GM18508 (cell line): ENCODE measurements around the gene BMP5.

ENCODE experiments used
- ATAC-seq: cut with Tn5 transposase; IDR thresholded peaks from one replicate; pipeline ENCODE4 v1.9.1; 2021; ENCODE audit warnings: moderate number of reproducible peaks; ENCODE audit not compliant: insufficient read depth, unreplicated experiment

BMP5 gene

GRCh38 chr6:55820696-55821095 lies 54.7 kb downstream of the BMP5 start:
- ATAC-seq, result no peak

- ATAC-seq, result no peak
These were observed 55.6 kb downstream of the BMP5 start for GRCh38 chr6:55819811-55820210.

GRCh38 chr6:55818482-55818881 lies 56.9 kb downstream of the BMP5 start:
- no peak for ATAC-seq

GRCh38 chr6:55812509-55812908 lies 62.9 kb downstream of the BMP5 start:
- no peak for ATAC-seq

GRCh38 chr6:55811074-55811473 lies 64.3 kb downstream of the BMP5 start:
- ATAC-seq, result no peak

GRCh38 chr6:55802259-55802658 lies 73.1 kb downstream of the BMP5 start:
- no peak for ATAC-seq

- no peak for ATAC-seq
These were observed 76.8 kb downstream of the BMP5 start for GRCh38 chr6:55798571-55798970.

- no peak for ATAC-seq
These were observed 81.1 kb downstream of the BMP5 start for GRCh38 chr6:55794136-55794812.

GRCh38 chr6:55785273-55785672 lies 90.1 kb downstream of the BMP5 start:
- ATAC-seq, result no peak

GRCh38 chr6:55782275-55782674 lies 93.1 kb downstream of the BMP5 start:
- ATAC-seq, result no peak

- ATAC-seq, result peak; percentile 49
These were observed 96.7 kb downstream of the BMP5 start for GRCh38 chr6:55778705-55779104.

GRCh38 chr6:55777469-55777868 lies 97.9 kb downstream of the BMP5 start:
- ATAC-seq, result no peak

- no peak for ATAC-seq
These were observed 99.3 kb downstream of the BMP5 start for GRCh38 chr6:55776113-55776512.

GRCh38 chr6:55775029-55775318 lies 100.4 kb downstream of the BMP5 start:
- no peak for ATAC-seq

GRCh38 chr6:55774286-55775028 lies 100.9 kb downstream of the BMP5 start:
- ATAC-seq, result no peak

GRCh38 chr6:55773620-55774216 lies 101.7 kb downstream of the BMP5 start:
- no peak for ATAC-seq

- no peak for ATAC-seq
These were observed 102.7 kb downstream of the BMP5 start for GRCh38 chr6:55772730-55773129.

GRCh38 chr6:55759536-55759935 lies 115.9 kb downstream of the BMP5 start:
- no peak for ATAC-seq

GRCh38 chr6:55758156-55758937 lies 117.0 kb downstream of the BMP5 start:
- ATAC-seq, result no peak

- ATAC-seq, result no peak
These were observed 118.8 kb downstream of the BMP5 start for GRCh38 chr6:55756531-55757031.

GRCh38 chr6:55748880-55749279 lies 126.5 kb downstream of the BMP5 start:
- ATAC-seq, result no peak
